Inflammatory macrophage (primary cell): Measurements from ENCODE around the gene FBXL13.
"Not testable (repeated sequence)": the region's sequence is repeated elsewhere in the genome, so short reads cannot be mapped to it uniquely, and the experiment has no call there.

Experiments
- DNase-seq, 2 donors: peaks; one replicate each; pipeline ENCODE4 v3.0.0-alpha.2; 2020 to 2022

The FBXL13 gene

DNA sequence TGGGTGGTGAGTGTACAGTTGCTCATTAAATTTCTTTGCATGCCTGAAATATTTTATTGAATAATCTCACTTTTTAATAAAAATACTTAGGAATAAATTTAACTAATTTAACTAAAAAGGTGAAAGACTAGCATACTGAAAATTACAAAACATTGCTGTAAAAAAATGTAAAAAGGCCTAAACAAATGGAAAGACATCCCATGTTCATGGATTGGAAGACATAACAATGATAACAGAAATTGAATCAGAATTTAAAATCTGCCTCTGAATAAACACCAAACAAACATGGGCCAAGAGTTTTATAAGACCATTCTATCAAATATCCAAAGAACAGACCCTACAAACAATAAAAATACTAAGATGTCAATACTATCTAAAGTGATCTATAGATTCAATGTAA, 94.9 kb downstream of the FBXL13 start:
- no peak for DNase-seq

DNA sequence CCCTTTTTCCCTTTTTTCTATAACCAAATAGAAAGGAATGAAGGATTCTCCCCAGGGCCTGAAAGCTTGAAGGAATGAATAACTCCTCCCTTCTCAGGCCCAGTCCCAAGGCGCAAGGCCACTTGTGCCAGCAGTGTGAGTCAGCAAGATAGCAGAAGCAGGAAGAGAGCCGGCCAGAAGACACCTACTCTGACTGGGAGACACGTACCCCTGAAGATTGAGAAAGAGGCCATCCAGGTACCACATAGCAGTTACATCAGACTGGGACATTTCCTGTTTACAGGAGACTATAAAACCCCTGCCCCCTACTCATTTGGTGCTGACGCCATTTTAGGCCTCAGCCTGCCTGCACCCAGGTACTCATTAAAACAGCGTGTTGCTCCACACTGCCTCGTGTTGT, 96.3 kb downstream of the FBXL13 start:
- DNase-seq, result peak; percentile 24 to 45

DNA sequence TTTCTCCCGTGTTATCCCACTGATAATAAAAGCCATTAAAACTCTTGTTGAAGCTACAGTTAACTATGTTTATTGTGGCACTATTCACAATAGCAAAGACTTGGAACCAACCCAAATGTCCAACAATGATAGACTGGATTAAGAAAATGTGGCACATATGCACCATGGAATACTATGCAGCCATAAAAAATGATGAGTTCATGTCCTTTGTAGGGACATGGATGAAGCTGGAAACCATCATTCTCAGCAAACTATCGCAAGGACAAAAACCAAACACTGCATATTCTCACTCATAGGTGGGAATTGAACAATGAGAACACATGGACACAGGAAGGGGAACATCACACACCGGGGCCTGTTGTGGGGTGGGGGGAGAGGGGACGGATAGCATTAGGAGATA, 97.0 kb downstream of the FBXL13 start:
- DNase-seq, result not testable (repeated sequence)

DNA sequence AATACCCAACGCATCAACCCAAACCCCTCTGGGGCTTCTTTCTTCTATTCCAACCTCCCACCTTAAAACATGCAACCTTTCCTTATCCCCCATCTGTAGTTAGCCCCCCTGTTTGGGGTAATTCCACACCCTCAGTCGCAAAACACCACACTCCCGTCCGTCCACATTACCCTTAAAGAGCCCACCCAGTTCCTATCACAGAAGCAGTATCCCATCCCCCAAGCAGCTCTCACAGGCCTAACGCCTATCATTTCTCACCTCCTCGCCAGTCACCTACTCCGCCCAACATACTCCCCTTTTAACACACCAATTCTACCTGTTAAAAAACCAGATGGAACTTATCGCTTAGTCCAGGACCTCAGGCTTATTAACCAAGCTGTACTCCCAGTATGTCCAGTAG, 98.1 kb downstream of the FBXL13 start:
- no peak for DNase-seq

DNA sequence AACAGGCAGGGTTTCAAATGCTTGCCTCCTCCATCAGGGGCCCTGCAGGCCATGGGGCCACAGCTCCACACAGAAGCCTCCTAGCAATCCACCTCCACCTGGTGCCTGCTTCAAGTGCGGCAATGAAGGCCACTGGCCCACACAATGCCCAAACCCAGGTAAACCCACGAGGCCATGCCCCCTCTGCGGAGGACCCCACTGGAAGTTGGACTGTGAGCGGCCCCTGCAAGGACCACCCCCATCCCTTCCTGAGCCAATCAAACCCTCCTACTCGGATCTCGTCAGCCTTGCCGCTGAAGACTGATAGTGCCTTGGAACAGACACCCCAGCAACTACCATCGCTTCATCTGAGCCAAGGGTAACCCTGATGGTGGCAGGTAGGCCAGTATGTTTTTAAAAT, 98.7 kb downstream of the FBXL13 start:
- no peak for DNase-seq

DNA sequence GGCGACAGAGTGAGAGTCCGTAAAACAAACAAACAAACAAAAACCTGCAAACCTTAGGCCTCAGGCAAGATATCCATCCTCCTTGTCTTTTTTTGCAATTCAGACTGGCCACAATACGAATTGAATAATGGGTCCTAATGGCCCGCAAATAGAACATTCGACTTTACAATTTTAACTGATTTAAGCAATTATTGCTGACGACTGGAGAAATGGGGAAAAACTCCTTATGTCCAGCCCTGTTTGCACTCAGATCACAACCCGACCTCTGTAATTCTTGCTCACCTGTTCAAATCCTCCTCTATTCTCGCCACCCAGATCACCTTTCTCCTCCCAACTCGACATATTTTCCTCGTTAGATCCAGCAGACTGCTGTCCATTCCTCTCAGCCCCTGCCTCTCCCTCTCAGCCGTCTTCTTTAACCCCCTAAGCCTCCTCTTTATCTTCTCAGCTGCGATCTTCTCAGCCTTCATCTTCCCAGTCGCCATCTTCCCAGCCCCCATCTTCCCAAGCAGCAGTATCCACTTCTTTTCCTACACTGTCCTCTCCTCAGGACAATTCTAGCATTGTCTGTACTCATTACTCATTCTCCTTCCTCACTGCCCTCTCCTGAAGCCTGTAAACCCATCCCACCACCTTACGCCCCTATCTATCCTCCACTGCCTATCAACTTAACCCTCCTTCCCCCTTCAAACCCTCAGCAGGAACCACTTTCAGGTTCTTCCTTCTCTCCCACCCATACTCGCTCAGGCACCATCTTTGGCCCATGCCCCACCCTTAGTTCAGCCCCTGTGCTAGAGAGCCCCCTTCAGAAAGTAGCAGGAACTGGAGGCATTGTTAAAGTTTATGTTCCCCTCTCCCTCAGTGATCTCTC, 100.0 kb downstream of the FBXL13 start:
- no peak for DNase-seq

DNA sequence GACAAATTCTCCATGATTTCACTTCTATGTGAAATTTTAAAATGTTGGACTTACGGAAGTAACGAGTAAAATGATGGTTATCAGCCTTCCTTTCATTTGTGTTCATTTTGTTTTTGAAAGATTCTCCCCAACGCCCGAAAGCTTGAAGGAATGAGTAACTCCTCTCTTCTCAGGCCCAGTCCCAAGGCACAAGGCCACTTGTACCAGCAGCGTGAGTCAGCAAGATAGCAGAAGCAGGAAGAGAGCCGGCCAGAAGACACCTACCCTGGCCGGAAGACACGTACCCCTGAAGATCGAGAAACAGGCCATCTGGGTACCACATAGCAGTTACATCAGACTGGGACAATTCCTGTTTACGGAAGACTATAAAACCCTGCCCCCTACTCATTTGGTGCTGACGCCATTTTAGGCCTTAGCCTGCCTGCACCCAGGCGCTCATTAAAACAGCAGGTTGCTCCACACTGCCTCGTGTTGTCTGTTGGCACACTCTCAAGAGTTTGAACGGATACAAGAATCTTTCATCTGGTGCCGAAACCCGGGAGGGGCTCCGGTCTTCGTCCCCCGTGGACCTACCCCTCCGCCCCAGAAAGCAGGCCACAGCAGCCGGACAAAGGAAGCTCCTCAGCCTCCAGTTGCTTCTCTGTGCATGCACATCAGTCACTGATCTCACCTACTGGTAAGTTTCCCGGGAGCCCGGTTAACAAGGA, 101.3 kb downstream of the FBXL13 start:
- DNase-seq, result peak in 1 of 2 donors; percentile 24

DNA sequence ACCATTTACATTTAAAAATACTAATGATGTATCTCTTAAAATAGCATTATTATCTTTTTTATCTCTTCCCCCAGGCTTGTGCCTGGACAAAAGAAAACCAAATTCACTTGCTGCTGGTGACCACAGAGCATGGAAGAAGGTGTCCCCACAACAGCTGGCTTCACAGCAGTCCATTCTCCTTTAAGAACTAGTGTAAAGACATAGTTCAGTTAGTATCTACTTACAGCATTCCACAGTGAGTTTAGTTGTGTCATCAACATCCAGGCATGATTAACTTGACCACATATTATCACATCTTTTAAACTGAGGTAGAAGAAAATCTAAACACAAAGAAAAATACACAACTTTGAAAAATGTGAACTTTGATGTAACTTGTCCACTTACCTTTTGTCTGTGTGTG, 106.8 kb downstream of the FBXL13 start:
- no peak for DNase-seq

DNA sequence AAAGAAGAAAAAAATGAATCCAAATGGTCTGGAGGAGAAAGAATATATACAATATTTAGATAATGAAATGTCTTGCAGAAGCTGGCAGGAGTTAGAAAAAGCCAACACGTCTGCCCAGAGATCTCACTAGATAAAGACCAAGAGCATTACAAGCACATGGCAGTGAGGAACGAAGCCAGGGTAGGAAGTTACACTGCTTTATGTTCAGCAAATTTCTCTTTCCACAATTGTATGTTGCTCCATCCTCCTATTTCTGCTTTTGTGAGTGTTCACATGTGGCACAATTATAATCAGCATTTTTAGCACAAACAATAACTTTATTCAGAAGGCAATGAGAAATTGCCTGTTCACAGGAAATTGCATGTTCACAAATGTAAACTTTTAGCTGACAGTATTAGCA, 108.1 kb downstream of the FBXL13 start:
- DNase-seq, result peak; percentile 34 to 64

DNA sequence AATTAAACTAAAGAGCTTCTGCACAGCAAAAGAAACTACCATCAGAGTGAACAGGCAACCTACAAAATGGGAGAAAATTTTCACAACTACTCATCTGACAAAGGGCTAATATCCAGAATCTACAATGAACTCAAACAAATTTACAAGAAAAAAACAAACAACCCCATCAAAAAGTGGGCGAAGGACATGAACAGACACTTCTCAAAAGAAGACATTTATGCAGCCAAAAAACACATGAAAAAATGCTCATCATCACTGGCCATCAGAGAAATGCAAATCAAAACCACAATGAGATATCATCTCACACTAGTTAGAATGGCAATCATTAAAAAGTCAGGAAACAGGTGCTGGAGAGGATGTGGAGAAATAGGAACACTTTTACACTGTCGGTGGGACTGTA, 112.6 kb downstream of the FBXL13 start:
- DNase-seq, result not testable (repeated sequence)

DNA sequence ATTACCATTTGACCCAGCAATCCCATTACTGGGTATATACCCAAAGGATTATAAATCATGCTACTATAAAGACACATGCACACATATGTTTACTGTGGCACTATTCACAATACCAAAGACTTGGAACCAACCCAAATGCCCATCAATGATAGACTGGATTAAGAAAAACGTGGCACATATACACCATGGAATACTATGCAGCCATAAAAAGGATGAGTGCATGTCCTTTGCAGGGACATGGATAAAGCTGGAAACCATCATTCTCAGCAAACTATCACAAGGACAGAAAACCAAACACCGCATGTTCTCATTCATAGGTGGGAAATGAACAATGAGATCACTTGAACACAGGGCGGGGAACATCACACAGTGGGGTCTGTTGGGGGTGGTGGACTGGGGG, 116.6 kb downstream of the FBXL13 start:
- not testable (repeated sequence) for DNase-seq

DNA sequence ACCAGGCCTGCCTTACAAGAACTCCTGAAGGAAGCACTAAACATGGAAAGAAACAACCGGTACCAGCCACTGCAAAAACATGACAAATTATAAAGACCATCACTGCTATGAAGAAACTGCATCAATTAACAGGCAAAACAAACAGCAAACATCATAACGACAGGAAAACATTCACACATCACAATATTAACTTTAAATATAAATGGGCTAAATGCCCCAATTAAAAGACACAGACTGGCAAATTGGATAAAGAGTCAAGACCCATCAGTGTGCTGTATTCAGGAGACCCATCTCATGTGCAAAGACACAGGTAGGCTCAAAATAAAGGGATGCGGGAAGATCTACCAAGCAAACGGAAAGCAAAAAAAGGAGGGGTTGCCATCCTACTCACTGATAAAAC, 120.2 kb downstream of the FBXL13 start:
- DNase-seq, result not testable (repeated sequence)

DNA sequence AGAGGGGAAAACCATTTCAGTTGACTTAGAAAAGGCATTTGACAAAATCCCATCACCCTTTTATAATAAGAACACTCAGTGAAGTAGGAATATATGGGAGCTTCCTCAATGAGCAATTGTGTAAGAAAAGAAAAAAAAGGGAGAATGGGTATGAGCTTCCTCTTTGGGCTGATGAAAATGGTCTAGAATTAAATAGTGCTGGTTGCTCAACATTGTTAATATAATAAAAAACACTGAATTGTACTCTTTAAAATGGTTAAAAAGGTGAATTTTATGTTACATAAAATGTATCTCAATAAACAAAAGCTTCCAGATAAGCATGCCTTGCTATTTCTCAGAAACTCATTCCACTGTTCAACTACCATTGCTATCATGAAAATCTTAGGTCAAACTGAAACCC, 121.2 kb downstream of the FBXL13 start:
- DNase-seq, result peak; percentile 37 to 80

DNA sequence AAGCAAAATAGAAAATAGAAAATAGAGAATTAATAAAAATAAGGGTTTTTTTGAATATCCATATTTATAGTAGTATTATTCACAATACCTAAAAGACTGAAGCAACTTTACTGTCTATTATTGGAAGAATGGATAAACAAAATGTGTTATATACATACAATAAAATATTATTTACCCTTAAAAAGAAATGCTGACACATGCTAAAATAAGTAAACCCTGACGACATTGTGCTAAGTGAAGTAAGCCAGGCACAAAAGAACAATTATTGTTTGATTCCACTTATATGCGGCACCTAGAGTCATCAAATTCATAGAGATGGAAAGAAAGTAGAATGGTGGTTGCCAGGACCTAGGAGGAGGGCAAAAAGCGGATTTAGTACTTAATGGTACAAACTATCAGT, 122.8 kb downstream of the FBXL13 start:
- DNase-seq, result no peak

DNA sequence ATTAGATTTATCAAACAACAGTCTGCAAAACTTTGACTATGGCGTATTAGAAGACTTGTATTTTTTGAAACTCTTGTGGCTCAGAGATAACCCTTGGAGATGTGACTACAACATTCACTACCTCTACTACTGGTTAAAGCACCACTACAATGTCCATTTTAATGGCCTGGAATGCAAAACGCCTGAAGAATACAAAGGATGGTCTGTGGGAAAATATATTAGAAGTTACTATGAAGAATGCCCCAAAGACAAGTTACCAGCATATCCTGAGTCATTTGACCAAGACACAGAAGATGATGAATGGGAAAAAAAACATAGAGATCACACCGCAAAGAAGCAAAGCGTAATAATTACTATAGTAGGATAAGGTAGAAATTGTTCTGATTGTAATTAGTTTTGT, 130.4 kb downstream of the FBXL13 start:
- no peak for DNase-seq

DNA sequence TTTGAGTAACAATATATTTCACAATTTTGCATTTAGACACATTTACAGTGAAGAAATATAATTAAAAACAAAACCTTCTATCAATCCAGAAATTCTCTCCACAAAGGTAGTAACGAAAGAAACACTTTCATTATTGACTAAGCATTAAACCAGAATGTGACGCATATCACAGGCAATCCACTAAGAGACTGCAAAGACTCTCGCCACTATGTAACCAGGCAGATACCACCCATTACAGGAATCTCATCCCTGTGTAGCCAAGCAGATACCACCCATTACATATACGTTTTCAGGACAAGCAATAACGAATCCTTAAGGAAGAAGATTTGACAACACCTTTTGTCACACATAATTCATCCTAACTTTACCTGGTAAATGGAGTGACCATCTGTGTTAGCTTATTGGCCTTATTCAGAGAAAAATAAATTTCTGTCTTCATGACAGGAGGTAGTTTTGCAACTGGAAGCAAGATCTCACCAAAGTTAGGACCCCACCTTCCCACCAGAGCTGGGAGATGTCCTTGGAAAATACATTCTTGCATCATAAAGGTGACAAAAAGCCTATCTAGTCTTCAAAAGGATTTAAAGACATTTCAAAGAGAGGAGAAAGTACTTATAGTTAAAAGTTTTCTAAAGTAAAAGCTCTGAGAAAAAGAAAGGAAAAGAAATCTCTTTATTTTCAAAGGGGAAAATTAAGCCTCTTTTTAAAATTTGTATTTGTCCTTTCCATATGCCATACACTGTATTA, 131.0 kb downstream of the FBXL13 start:
- no peak for DNase-seq

DNA sequence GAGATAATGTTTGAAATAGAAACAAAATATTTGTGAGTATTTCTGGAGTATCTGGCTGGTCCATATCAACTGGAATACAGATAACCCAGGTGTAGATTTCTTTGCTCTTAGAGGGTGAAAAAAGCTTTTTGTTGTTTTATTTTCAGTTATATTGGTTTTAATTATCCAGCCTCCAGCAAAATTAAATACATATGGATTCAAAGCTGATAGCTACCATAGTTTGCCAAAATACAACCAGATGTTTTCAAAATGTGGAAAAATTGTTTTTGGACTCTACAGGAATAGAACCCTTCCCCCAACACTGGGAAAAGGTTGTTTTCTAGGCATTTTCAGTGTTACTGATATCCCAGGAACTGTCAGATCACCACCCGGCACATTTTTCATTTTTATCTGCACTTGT, 131.7 kb downstream of the FBXL13 start:
- no peak for DNase-seq

DNA sequence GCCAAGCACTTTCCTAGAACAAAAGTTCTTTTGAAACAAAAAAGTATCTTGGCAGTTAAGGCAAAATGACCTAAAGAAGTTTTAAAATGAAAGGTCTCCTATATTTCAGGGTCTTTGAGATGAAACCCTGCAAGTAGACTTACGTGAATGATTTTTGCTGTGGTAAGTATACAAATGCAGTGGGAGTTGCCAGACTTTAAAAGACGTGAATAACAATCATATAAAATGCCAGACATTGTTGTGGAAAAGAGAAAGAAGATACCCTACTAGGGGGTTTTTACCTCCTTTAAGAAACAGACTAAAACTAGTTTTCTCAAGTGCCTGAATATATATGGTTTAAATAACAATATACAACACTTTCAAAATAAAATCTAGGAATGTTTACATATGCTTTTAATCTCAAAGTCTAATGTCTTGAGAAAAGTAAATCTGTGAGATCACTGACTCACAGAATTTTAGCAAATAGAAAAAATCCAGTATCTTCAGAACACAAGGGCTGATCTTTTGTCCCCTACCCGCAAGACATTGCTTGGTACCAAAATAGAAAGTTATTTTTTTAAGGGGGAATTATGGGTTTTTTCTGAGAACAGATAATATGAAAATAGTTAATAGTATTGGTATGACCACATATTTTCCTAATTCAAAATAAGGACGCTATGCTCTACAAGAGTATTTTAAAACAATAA, 132.3 kb downstream of the FBXL13 start:
- DNase-seq, result no peak

DNA sequence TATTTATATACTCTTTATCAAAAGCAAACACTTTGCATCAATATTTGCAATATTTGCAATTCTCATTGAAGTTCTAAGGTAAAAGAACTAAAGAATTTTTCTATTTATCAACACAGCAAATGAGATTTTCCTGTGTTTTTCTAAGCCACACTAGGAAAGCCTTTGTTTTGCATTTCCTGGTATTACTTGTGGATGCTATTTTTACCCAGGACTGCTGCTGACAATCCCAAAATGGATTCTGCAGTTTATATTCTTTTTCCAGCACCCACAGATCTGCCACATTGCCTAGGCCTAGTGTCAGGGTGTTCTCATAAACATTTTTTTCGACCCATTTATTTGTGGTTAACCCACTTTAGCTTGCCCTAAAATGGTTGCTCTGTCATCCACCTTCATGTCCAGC, 135.9 kb downstream of the FBXL13 start:
- no peak for DNase-seq

DNA sequence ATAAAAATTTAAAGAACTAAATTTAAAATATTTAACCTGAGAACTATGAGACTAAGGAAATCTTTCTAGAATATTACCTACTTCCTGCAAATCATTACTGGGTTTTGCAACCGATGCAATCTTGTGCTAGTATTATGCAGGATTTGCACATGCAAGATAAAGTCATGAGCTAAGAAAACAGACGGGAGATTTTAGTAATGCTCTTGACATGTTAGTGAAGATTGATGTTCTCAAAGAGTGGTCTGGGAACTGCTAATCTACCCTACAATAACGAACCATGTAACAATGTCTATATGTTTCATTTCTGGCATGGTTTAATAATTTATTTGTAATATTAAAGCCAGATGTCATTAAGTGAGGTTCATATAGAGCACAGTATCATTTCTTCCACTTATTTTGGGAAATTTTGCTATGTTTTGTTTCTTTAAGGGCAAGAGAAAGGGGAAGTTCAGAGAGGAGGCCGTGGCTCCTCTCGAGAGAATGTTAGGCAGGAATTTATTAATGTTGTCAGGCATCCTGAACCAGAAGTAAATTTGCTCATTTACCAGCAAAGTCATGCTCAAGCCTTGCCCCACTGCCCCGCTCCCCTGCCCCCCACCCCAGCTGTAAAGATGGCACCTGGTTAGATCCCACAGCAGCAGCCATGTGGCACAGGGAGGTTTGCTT, 139.0 kb downstream of the FBXL13 start:
- peak; percentile 60 to 79 for DNase-seq

DNA sequence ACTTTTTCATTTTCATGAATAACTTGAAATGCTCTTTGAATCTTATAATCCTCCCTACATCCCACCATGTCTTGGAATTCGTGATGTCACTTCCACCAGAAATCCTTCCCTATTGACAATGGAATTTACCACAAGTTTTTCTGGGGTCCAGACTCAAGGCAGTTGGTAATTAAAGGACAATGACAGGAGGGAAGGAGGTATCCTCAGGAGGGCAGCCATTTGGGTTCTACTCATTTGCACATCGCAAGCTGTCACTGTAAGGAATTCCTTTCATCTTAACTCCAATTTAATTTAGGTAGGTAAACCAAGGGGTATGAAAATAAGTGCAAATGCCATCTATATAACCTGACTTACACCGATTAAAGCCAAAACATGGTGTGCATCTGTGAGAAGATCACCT, 139.9 kb downstream of the FBXL13 start:
- no peak for DNase-seq

DNA sequence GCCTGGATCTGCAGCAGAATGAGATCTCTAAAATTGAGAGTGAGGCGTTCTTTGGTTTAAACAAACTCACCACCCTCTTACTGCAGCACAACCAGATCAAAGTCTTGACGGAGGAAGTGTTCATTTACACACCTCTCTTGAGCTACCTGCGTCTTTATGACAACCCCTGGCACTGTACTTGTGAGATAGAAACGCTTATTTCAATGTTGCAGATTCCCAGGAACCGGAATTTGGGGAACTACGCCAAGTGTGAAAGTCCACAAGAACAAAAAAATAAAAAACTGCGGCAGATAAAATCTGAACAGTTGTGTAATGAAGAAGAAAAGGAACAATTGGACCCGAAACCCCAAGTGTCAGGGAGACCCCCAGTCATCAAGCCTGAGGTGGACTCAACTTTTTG, 140.4 kb downstream of the FBXL13 start:
- DNase-seq, result no peak
